Measurements from ENCODE around the gene HAND2.

Gene HAND2

DNA sequence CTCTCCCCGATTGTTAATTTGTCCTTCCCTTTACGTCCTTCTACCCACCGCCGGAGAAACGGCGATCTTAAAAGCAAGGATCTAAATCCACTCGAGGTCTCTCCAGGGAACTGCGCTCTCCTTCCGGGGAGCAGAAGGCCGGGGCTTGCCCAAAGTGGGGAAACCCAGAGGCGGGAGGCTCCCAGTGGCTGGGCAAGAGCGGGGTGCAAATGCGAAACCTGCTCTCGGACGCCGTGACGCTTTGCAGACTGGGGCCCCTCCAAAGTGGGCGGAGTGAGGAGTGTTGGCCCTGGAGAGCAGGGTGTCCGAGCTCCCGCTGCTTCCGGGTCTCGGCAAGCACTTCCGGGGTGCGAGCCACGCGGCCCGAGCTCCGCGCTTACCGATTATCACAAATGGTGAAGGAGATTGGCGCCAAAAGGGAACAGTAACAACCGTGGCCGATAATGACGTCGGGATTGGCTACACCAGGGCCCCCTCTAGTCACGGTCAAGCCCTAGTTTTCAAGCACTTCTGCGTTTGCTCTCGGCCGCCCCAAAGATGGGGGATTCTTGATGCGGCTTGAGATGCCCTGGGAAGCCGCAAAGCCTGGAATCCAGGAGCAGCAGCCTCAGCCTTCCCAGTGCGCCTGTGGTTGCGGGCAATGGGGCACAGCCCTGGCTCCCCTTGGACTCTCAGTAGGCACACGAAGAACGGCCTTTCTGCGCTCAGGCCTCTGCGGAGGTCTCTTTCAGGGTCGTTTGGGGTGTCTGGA lies 29.0 kb downstream of the HAND2 start:
- peak in 1 of 2 experiments; percentile 42 for DNase-seq

DNA sequence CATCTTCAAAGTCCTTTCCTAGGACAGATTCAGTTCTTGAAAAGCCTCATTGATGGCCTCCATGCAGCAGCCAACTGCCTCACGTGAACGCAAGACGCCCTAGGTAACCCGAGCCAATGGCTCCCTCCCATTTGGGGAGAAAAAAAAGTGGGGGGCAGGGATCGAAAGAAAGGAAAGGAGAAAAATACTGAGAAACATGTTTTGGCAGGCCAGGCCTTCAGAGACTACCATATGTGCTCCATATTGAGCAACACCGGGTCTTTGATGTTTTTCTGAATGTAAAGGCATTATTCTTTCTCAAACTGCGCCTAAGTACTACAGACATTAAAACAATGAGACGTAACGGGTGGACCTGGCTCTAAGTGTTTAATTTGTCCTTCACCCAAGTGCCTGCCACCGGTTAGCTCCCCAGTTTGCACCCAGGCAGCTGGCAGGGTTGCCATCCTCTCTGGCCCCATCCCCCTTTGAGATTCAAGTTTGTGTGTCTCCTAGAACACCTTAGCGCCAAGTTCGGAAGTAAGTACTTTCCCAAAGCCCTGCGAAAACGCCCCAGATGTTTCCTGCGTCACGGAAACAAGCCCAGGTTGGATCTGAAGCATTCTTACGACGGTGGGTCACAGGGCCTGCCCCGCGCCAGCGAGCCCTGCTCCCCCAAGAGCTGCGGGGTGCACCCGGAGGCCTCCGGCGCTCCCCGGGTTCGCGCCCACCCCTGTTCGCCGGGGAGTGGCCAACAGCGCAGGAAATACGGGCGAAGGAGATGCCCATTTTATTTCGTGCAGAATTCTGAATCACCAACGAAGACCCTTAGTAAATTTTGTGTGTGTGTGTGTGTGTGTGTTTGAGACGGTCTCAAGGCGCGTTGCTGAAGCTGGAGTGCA lies 30.1 kb downstream of the HAND2 start:
- DNase-seq: no peak

DNA sequence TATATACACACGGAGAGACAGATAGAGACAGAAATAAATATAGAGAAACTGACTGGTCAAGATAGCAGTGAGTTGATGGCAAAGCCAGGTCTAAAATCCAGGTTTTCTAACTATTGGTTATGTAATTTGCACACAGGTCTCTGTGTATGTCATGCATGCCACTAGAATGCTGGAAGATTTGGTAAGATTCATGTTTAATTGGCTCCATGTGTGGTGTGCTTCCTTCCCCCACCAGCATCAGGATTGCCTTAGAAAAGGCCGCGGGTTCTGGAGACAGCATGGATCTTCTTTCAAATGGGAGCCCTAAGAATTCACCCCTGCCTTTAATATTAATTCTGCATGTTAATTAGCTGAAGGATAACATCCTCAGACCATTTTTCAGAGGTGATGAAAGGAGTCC lies 31.3 kb downstream of the HAND2 start:
- DNase-seq: no peak

DNA sequence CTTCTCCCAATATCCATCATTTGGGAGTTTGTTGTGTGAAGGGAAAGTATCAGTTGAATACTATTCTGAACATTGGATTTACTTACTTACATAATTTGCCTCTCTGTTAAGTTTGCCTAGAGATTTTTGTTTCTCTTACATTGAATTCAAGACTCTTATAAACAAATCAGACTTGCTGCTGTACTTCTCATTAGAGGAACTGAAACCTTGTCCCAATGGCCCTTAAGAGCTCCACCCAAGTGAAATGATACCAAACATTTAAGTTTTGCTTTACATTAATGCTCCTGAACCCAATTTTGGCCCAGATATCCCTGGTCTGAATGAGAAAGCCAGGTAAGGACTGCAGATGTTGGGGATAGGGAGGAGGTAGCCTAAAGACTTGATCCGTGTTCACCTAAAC lies 32.0 kb downstream of the HAND2 start:
- DNase-seq: no peak

DNA sequence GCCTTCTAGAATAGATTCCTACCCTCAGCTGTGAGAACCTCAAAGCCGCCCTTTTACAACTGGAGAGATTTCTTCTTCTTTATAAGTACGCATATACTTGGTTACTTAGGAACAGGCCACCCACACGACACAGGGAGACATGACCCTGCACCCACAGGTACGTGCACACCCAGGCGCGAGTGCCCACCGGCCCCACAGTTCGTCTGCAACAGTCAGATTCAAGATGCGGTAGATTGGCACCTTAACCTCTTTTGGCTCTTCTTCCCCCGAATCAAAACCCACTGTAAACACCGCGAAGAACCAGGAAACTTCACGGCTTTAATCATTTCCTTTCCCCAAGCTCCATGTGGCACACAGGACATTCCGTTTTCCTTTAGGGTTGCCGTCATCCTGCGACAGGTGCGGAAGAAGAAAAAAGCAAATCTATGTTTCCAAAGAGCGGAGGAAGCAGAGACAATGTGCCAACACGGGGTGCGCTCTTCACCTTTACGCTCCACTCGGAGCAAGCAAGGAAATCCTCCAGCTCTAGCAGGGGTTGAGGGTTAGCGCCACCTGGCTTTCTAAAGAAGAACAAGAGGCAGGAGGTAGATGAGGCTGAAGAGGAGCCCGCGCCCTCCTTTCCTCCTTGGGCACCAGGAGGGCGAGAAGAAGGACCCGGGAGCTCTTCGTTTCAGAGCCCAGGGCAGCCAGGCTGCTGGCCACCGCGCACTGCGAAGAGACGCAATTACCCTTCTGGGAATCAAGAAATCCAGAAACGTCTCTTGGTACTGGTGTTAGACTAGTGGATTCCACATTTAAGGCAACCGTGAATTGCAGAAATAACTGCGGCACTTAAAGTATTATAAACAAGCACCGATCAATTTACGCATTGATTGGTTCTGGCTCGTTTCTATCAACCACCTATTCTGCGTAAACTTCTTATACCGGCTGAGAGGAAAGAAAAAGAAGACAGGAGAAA lies 35.7 kb downstream of the HAND2 start:
- DNase-seq: peak; percentile 57 to 66

DNA sequence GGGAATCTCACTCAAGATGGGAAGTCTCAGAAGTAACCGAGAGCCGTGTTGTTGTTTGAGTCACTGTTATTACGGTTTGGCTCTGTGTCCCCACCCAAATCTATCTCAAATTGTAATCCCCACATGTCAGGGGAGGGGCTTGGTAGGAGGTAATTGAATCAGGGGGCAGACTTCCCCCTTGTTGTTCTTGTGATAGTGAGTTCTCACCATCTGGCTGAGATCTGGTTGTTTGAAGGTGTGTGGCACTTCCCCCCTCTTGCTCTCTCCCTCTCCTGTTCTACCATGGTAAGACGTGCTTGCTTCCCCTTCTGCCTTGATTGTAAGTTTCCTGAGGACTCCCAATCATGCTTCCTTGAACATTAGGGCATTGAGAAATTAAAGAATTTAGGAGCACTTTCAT lies 37.0 kb downstream of the HAND2 start:
- DNase-seq: no peak

DNA sequence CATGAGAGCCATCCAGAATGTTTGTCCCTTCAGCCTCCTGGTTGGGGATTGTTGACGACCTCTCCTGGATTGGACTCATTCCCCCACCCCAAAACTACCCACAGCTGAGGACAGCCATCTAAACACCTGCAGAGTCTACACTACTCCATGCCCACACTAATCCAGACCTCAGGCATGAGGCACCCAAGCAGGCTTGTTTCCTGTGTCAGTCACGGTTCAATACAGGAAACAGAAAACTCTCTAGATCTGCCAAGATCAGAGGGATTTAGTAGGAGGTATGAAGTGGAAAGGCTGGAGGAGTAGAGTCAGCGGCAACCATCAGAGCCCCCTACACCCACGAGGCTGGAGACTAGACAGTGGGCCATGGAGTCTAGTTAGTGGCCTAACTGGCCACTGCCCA lies 37.7 kb downstream of the HAND2 start:
- no peak for DNase-seq

DNA sequence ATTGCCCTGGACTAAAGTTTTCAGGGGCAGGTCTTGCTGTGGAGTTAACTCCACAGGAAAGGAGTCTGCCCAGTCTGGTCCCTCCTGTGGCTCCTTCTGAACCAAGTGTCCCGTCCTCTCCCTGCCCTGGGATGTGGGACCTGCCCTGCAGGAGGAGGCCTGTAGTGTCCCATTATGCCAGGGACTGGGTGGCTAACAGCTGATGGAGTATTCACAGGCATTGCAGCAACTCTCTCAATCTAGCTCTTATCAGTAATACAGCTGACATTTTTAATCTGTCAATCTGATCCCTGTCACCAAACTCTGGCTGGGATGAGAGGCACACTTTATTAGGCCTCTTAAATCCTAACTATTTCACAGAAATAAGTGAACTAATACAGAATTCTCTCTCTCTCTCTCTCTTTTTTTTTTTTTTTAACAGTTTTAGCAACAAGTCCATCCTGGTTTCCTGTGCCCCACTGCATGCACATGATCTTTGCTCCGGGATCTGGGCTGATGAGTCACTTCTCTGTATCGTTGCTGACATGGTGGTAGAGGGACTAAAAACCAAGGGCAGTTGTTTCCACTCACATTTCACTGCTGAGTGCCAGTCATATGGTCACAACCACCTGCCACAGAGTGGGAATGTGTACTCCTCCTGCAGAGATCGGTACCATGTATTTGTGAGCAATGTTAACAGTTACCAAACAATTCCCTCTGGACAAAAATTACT lies 39.1 kb downstream of the HAND2 start:
- DNase-seq: no peak

DNA sequence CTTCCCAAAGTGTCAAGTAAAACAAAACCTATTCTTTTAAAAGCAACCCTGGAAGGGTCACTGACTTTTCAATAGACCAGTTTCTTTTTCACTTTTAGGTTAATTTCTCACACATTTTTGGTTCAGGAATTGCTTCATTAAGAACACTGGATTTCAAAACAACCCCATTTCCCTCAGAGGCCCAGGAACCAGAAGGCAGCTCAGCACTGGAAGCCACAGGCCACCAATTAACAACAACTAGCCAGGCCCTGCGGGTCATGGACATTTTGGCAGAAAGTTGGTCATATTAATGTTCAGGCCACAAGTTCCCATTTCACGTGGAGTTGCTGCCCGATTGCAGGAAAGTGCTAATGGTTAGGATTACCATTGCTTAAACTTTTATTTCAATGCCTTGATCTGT lies 39.8 kb downstream of the HAND2 start:
- DNase-seq: no peak

DNA sequence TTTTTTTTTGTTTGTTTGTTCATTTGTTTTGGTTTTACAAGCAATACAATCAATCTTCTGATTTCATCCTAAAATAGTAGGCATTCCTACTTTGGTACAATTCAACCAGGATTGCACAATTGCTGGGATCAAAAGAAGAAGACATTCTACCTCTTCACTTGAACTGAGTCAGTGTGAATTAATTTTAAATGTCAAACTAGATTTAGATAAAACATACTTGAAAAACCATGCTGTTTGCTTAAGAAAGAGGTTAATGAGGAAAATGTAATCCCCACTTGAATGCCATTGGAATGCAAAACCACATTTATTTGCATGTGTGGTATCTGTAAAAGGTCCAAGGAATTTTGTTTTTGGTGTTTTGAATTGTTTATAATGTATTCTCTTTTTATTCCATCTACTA lies 40.5 kb downstream of the HAND2 start:
- DNase-seq: no peak

DNA sequence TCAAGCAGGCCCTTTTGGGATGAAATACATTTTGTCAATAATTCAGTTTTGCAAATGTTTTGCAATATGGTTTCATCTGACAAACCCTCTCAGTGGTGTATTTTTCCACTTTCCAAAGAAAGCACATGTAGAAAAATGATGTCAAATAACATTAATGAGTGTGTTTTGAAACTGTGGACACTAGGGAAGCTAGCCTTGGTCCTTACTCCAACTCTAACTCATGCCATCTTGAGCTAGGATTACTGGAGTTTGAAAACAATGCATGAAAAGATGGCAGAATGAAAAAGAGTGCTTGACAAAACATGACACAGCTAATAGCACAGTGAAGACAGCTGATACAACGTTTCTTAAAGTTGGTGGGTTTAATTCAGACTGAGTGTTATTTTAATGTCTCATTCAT lies 41.4 kb downstream of the HAND2 start:
- no peak for DNase-seq

DNA sequence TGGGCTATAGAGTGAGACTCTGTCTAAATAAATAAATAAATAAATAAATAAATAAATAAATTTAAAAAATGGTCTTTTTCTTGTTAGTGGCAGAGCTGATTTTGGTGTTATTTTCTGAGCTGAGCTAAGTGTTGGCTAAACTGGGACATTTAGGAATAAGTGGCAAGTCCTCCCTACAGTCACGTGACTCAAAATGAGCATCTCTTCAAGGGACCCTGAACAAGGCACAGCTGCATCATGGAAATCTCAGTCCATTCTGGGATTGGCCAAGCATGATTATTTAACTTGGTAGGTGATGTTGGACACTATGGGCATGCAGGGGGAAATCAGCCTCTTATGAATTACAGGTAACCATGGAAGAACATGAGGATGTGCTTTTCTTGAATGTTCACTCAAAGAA lies 42.0 kb downstream of the HAND2 start:
- no peak for DNase-seq

DNA sequence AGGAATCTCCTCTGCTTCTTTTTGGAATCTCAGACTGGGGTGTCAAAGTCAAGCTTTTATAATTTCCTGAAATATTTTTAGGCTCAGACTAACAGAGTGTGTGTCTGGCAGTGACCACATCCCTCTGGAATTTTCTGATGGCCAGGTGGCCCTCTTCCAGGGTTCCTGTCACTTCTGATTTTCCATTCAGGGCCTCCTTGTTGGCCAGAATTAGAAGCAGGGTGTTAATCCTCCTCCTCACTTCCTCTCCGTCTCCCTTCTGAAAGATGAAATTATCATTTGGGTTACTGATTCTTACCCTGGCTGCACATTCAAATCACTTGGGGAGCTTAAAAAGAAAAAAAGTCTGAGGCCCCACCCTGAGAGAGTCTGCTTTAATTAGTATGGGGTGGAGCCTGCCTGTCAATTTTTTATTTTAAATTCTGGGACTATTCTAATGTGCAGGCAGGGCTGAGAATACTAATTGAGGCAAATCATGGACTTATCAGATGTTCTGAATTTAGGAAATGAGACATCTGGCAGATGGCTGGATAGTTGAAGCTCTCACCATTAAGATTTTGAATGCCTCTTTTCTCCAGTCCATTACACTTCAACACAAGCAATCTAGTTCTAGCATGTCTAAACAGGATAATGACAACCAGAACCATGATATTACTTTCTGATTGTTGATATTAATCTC lies 43.2 kb downstream of the HAND2 start:
- no peak for DNase-seq

DNA sequence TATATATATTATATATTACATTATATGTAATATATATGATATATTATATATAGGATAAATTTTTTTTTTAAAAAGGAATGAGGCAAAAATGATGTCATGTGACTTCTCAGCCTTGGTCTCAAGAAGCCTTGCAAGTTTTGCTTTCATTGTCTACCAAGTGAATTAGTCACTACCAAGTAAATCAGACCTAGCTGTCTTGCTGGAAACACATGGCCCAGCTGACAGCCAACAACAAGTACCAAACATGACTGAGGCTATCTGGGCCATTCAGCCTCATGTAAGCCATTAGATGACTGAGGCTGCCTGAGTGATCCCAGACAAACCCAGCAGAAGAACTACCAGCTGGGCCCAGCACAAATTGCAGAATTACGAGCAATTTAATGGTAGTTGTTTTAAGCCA lies 44.9 kb downstream of the HAND2 start:
- no peak for DNase-seq

DNA sequence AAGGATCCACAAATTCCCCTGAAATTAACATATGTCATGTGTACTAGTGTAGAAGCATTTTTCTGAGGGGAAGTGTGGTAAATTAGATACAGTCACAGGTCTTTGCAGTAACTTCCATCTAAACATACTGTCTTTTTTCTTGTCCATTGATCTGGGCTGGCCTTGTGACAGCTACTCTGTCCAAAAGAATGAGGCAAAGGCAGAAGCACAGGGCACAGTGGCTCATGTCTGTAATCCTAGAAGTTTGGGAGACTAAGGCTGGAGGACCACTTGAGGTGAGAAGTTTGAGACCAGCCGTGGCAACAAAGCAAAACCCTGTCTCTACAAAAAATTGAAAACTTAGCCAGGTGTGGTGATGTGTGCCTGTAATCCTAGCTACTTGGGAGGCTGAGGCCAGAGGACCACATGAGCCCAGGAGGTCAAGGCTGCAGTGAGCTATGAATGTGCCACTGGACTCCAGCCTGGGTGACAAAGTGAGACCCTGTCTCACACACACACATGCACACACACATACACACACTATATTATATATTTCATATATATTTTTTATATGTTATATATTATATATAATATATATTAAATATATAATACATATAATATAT lies 47.6 kb downstream of the HAND2 start:
- no peak for DNase-seq

DNA sequence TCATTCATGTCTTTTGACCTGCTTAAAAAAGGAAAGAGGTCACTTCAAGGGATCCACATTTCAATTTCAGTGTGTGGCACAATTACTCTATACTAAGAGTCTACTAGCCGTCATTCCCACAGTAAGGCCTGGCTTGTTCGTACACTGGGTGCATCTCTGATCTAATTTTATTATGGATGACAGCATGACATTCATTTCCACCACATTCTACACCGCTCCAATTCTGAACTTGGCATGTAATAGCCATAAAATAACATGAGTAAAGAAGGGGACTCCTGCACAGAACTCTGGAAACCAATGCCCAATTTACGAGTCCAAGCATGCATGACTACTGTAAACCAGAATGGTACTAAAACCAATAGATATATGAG lies 51.1 kb downstream of the HAND2 start:
- DNase-seq: no peak

DNA sequence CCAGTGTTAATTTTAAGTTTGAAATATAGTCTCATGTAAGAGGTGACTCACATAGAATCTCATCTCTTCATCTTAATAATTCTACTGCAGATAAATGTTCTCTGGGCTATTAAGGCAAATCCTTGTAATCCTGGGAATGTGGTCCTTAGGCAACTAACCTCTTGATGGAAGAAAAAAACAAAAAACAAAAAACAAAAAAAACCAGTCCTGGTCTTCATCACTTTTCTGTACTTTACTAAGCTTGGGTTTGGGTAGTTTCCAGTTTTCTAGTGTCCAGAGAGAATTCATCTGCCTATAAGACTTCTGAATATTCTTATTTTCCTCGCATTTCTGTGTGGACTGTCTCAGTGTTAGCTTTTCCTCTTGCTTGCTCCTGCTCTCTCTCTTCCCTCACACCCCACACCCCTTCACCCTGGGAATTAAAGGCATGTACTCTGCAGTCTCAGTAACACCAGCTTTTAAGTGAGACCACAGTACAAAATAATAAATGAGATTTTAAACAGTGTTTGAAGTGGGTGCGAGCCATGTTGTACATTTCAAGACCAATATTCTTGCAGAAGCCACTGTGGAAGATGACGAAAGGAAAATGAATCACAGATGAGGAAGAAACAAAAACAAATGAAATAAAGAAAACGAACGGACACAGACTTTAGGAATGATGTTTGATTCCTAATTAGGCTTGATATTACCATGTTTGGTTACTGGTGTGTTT lies 51.7 kb downstream of the HAND2 start:
- DNase-seq: no peak

DNA sequence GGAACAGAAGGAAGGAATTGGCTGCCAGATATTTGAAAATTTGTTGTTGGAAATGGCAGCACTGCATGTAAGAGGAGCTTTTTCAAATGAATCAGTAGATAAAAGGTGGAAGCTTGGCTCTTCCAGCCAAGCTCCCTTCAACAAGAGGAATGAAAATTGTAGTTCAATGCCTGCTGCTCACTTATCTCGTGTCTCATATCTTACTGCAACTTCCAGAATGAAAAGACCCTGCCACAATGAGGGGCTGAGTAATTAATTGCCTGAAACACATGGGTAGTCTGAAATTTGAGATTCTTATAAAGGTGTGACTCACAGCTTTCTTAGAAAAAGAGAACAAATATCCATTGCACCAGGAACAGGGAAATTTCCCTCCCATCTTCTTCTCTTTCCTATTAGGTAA lies 53.0 kb downstream of the HAND2 start:
- no peak for DNase-seq

Measured in activated T-cell treated with anti-CD3 and anti-CD28 coated beads, Interleukin-2, amount 50 U/mL, for 48 hours (primary cell).